K562 (cell line): ENCODE data around the gene MAP2.

Experiments
- POLR2A ChIP-seq: fragments of 450-650 bp; conservative IDR thresholded peaks from 2 replicates; pipeline ENCODE4 v1.6.1; 2016
- RCOR1 ChIP-seq, 2 experiments: IDR thresholded peaks; 2 replicates each; pipeline ENCODE4 v1.6.1; 2012; ENCODE audit warnings: low read depth in 2 of 2, low read length in 2 of 2, borderline replicate concordance in 1 of 2, improper control_type of control experiment in 1 of 2
- REST ChIP-seq, 2 experiments: fragments of 450-650 bp; formaldehyde crosslinking in 1 of 2; IDR thresholded peaks; 2 replicates each; pipeline versions ENCODE4 v1.4.0 to v1.6.1; 2014 to 2020; ENCODE audit warnings: mild to moderate bottlenecking in 2 of 2, borderline replicate concordance in 1 of 2, low read depth in 1 of 2

GRCh38 chr2:209614690-209615369, 191.0 kb downstream of the MAP2 start:
- TF ChIP-seq POLR2A (no peak), REST (IDR thresholded peaks at IDR 0.05; ENCODE audit: borderline replicate concordance) (no peak), REST (CRISPR knock-in tag; IDR thresholded peaks at IDR 0.05; ENCODE audit: low read depth) (no peak), RCOR1 (IDR thresholded peaks at IDR 0.05; ENCODE audit: borderline replicate concordance in 1 of 2, low read depth in 2 of 2, low read length in 2 of 2) (no peak)
